Left ventricle myocardium inferior (tissue), 1 donor: ENCODE measurements around the gene ELL2. TPM values are rescaled to one million over a fixed set of nuclear protein-coding genes. Genes with fewer than 3 reads are reported as not detected.

Experiments
- DNase-seq: peaks from one replicate; pipeline ENCODE4 v3.0.0-alpha.2; 2020
- H3K27ac ChIP-seq: fragments of 200-600 bp; replicated peaks from 2 replicates; pipeline ENCODE4 v1.8.0; 2021
- H3K27me3 ChIP-seq: fragments of 200-600 bp; 2 replicates; pipeline ENCODE4 v1.8.0; 2021; ENCODE audit warnings: low read depth
- H3K36me3 ChIP-seq: fragments of 200-600 bp; 2 replicates; pipeline ENCODE4 v1.8.0; 2021
- H3K4me1 ChIP-seq: fragments of 200-600 bp; 2 replicates; pipeline ENCODE4 v1.8.0; 2021
- H3K4me3 ChIP-seq: fragments of 200-600 bp; 2 replicates; pipeline ENCODE4 v1.8.0; 2021; ENCODE audit warnings: mild to moderate bottlenecking, moderate library complexity
- H3K9me3 ChIP-seq: fragments of 200-600 bp; replicated peaks from 2 replicates; pipeline ENCODE4 v1.8.0; 2021
- intact Hi-C: fragments of 100-400 bp; cut with micrococcal nuclease; formaldehyde crosslinking; loops from one replicate; pipeline ENCODE4 v1.11.0; 2022
- total RNA-seq: library from RNA; stranded (reverse); fragmentation: NEBNext Ultra II Directional; extraction: Animal tissue kit (Norgen Biotek cat#: 25700); gene quantifications from one replicate; pipeline ENCODE4 v1.2.1, GENCODE V29; 2021
- TF ChIP-seq, protein P1 (sequence below): fragments of 200-600 bp; IDR thresholded peaks from 2 replicates; pipeline ENCODE4 v1.8.0; 2021; ENCODE audit warnings: antibody characterized with exemption, mild to moderate bottlenecking, borderline replicate concordance
- donor health status: DM: no; HTN: yes; CAD: no; lungs with severe emphysema.

ELL2 gene
- total RNA-seq, 1 donor from 2014 or later: 21.0 TPM

DNA sequence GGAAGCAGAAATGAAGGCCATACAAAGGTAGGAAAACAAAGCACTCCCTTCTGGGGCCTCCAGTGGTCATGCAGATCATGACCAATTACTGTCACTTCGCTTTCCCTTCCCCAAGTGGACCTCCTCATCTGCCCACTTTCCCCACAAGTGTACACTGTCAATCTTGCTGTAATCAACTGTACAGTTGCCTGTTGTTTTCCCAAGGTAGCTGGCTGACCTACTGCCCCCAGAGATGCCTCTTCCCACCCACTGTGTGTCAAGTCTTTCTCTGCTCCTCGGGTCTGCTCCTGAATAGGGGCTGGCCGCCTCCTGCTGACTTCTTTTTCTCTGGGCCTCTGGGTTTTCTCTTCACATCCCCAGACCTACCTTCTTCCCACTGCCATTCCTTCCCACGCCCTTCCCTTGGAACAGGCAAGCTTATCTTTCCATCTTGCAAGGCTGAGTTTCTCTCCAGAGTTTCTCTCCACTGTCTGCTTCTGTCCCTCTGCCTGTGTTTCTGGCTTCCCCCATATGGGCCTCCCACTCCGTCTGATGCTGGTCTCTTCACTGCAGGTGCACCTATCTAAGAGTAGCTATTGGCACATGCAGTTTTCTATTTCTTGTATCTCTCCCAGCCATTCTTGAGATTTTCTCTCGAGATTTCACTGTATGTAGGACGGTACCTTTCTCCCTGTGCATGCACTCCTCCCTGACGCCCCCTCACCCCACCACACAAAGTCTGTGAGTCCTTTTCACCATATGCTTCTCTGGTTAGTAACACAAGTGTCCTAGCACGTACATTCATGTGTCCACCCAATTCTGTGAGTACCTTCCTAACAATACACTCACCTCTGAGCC, 2.4 kb downstream of the ELL2 start:
- no peak for DNase-seq
- H3K9me3 ChIP-seq: no peaks in the 10 kb centered on the region
- H3K27me3 ChIP-seq: no peaks in the 10 kb centered on the region
- TF ChIP-seq, protein P1, sequence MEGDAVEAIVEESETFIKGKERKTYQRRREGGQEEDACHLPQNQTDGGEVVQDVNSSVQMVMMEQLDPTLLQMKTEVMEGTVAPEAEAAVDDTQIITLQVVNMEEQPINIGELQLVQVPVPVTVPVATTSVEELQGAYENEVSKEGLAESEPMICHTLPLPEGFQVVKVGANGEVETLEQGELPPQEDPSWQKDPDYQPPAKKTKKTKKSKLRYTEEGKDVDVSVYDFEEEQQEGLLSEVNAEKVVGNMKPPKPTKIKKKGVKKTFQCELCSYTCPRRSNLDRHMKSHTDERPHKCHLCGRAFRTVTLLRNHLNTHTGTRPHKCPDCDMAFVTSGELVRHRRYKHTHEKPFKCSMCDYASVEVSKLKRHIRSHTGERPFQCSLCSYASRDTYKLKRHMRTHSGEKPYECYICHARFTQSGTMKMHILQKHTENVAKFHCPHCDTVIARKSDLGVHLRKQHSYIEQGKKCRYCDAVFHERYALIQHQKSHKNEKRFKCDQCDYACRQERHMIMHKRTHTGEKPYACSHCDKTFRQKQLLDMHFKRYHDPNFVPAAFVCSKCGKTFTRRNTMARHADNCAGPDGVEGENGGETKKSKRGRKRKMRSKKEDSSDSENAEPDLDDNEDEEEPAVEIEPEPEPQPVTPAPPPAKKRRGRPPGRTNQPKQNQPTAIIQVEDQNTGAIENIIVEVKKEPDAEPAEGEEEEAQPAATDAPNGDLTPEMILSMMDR: no peak
- H3K4me1 ChIP-seq: peaks cover 78% of the 10 kb centered on the region
- no peaks in the 10 kb centered on the region for H3K36me3 ChIP-seq
- intact Hi-C loops: no loop called here
- peak overlapping the region; percentile 96 for H3K4me3 ChIP-seq
- peak overlapping the region; percentile 99 for H3K27ac ChIP-seq

DNA sequence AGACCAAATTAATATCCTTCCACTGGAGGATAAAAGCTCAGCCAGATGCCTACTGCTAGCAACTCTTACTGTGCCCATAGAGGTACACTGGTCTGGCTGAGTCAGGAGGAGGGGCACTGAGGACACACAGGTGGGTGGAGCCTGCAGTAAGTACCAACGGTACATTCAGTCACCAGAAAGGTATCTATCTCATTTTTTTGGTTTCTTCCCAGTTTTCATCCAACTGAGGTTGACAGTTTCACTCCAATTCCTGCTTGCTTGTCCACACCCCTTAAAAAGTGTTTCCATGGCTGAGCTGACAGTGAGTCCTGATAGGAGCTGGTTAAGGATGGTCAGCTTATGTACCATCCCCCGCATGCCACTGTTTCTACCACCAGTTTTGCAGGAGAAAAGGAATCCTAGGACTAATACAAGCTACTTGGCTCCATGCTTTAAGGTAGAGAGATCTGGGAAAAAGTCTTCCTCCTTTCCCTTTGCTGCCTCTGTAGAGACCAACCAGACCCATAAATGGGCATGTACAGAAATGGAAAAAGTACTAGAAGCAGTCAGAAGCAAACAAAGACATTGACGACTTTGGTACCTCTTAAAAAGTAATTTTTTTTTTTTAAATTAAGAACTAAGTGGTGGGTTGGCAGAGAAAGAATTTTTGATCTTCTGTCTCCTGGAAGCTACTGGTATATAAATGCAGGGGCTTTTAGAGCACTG, 3.2 kb downstream of the ELL2 start:
- intact Hi-C loops: no loop called here
- H3K4me3 ChIP-seq: peak overlapping the region; percentile 96
- H3K27me3 ChIP-seq: no peaks in the 10 kb centered on the region
- DNase-seq: no peak
- H3K9me3 ChIP-seq: no peaks in the 10 kb centered on the region
- H3K27ac ChIP-seq: peak overlapping the region; percentile 2
- H3K36me3 ChIP-seq: no peaks in the 10 kb centered on the region
- H3K4me1 ChIP-seq: peaks cover 82% of the 10 kb centered on the region
- TF ChIP-seq, protein P1: no peak

DNA sequence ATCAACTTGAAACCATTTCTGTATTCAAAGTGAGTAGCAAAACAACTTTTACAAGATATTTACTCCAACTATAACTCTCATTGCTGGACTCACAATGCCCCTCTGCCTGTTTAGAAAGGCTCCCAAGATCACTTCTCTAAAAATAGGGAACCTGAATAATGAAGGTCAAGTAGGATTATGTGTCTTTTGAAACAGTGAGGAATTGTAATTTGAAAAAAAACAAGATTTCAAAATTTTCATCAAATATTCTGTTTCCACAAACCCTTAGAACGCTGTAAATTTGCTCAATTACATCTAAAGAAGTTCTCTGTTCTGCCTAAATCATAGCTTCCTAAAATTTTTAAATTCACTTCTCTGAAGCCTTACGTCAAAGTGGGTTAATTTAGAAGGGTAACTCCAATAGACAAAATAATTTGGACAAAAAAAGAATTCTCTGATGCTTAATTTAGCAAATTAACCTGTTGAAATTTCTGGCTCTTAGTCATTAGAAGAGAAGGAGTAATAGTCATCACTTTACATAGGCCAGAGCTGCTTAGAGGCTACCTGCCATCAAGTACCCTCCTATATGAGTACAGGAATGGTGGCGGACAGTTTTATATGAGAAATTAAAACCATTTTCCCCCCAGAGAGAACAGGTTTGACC, 4.0 kb downstream of the ELL2 start:
- no peak for DNase-seq
- TF ChIP-seq, protein P1: no peak
- Histone ChIP-seq H3K4me1 (peaks cover 86% of the 10 kb centered on the region), H3K4me3 (peak overlapping the region; percentile 96), H3K27ac (peak overlapping the region; percentile 13), H3K9me3 (no peaks in the 10 kb centered on the region), H3K27me3 (no peaks in the 10 kb centered on the region), H3K36me3 (no peaks in the 10 kb centered on the region)
- intact Hi-C loops: no loop called here

DNA sequence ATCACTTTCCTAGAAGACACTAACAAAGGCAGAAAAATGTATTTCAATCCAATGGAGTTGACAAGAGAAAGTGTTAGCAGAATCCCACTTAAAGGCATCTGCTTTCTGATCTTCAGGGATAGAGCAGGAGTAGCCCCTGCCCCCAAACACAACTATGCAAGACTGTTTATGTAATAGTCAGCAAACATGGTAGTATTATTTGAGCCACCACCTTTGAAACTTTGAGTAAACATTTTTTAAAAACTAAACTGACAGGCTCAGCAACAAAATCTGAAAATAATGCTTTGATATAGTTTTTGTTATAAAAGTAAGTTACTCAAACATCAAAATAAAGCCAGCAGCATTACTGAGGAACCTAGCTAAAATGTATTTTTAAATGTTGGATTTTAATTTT, 4.8 kb downstream of the ELL2 start:
- H3K4me3 ChIP-seq: no peak overlapping the region
- no peak for DNase-seq
- no peaks in the 10 kb centered on the region for H3K36me3 ChIP-seq
- TF ChIP-seq, protein P1: no peak
- peaks cover 83% of the 10 kb centered on the region for H3K4me1 ChIP-seq
- H3K27ac ChIP-seq: peak overlapping the region; percentile 13
- no peaks in the 10 kb centered on the region for H3K27me3 ChIP-seq
- intact Hi-C loops: no loop called here
- H3K9me3 ChIP-seq: no peaks in the 10 kb centered on the region

DNA sequence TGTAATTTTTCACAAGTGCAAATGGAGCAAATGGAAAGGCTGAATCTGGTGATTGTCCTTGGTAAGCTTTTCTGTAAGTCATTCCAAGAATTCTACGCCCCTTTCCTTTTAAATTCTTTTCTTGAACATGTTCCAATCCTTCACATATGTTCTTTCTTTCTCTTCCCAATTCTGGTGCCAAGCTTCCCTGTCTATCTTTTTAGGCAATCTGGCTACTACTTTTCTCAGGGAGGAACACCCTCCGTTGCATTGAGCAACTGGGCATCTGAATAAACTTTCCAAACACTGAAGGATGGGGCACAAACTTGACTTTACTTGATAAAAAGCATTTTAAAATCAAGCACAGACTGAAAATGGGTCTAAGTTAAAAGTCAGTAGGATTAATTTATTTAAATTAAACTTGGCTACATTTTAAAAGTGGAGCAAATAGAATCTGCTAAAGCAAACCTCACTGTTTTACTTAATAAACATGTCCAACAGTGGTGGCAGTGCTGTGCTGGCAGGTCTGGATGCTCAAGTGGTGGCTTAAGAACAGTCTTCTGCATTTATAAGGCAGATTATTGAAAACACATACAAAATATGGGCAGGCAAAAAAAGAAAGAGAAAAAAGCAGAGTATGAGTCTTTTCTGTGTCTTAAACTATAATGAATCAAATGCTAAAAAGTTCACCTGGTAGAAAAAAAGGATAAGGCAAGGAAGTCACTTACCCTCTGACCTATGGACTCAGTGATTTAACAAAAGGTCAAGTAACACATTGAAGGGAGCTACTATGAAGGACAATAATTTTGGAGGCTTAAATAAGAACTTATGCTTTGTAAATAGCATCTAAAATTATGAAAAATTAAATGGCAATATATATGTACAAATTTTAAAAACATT, 5.4 kb downstream of the ELL2 start:
- no peaks in the 10 kb centered on the region for H3K9me3 ChIP-seq
- no peaks in the 10 kb centered on the region for H3K27me3 ChIP-seq
- TF ChIP-seq, protein P1: no peak
- peaks cover 79% of the 10 kb centered on the region for H3K4me1 ChIP-seq
- intact Hi-C loops: no loop called here
- no peaks in the 10 kb centered on the region for H3K36me3 ChIP-seq
- no peak for DNase-seq
- no peak overlapping the region for H3K4me3 ChIP-seq
- H3K27ac ChIP-seq: peak overlapping the region; percentile 31
